Mucosa of gallbladder (tissue), 1 donor: ENCODE data around the gene ATXN2L. TPM values are rescaled to one million over a fixed set of nuclear protein-coding genes. Genes with fewer than 3 reads are reported as not detected.
A peak's percentile ranks its signal among the peaks of the same experiment; 100 is the strongest.

Source experiments
- DNase-seq: peaks from one replicate; pipeline ENCODE4 v3.0.0-alpha.2; 2020; ENCODE audit warnings: low spot score
- total RNA-seq: library from RNA; stranded (reverse); gene quantifications from one replicate; pipeline ENCODE4 v1.2.1, GENCODE V29; 2021
- donor health status: DM: no; HTN: no; CAD: no.

Gene ATXN2L
- total RNA-seq, 1 donor from 2014 or later, result 113 TPM

GRCh38 chr16:28835864-28836760 lies 13.3 kb downstream of the ATXN2L start:
- no peak for DNase-seq

DNA sequence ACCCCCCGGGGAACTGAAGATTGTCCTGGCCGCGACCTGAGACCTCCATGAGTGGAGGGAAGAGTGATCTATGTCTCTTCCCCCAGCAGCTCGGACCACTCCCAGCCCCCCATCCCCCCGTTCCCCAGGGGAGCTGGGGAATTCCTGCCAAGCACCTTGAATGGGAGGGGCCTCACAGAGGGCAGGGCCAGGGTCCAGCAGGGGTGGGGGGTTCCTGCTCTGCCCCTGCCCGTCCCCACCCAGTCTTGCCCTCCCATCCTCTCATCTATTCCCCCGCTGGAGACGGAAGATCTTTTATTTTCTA lies 13.9 kb downstream of the ATXN2L start:
- DNase-seq, result no peak

- DNase-seq, result no peak
These were observed 15.1 kb downstream of the ATXN2L start for GRCh38 chr16:28837672-28838557.

- no peak for DNase-seq
These were observed 15.7 kb downstream of the ATXN2L start for GRCh38 chr16:28838558-28838918.

GRCh38 chr16:28839004-28839639 lies 16.3 kb downstream of the ATXN2L start:
- no peak for DNase-seq

- no peak for DNase-seq
These were observed 17.1 kb downstream of the ATXN2L start for GRCh38 chr16:28839899-28840298.

DNA sequence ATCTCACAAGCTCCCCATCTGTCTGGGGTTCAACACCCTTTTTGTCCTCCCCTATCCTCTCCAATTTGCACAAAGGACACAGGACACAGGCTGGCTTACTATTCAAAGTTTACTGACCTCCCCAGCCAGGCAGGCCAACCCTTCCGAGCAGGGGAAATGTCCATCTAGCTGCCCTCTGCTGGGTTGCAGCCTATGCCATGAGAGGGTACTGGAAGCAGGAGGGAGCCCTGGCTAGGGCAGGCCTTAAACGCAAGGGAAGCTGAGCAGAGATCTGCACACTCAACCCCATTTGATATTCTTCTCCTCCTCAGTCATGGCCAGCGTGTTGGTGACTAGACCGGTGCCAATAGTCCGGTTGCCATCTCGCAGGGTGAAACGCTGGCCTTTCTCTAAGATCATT lies 19.9 kb downstream of the ATXN2L start:
- no peak for DNase-seq

DNA sequence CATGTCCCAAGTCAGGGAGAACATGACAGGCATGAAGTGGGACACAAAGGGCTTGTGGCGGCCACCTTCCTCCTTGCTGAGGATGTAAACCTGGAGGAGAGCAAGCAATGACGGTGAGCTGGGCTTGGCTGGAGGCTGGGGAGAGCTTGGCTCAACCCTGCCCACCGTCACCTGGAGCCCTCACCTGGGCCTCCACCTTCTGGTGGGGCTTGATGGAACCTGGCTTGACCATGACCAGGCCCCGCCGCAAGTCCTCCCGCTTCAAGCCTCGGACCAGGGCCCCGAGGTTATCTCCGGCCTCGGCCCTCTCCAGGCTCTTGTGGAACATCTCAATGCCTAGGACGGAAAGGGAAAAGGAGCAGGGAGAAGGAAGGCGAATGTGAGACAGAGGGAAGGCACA lies 21.0 kb downstream of the ATXN2L start:
- no peak for DNase-seq

GRCh38 chr16:28844226-28844885 lies 21.6 kb downstream of the ATXN2L start:
- no peak for DNase-seq

DNA sequence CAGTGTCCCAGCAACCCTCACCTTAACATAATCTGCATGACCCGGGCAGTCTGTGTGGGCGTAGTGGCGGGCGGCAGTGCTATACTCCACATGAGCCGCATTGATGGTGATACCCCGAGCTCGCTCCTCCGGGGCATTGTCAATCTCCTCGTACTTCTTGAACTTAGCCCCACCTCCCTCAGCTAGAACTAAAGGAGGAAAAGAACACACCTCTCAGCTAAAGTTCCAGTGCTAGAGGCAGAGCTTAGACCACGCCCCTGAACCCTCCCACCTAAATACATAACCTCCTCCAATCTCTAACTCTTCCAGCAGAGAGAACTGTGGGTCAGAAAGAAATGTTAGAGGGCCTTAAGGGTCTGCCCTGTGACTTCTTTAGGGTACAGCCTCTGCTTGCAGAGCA lies 22.5 kb downstream of the ATXN2L start:
- no peak for DNase-seq

DNA sequence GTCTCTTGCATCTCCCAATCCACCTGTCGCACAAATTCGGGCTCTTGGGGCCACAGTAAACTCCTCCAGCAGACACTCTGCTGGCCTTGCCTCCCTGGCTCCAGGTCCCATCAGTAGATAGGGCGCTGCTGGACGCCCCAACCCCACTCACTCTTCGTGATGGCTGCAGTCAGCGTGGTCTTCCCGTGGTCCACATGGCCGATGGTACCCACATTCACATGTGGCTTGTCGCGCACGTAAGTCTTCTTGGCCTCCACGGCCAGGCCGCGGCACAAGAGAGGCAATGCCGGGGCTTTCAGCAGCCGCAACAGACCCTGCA lies 22.9 kb downstream of the ATXN2L start:
- no peak for DNase-seq

DNA sequence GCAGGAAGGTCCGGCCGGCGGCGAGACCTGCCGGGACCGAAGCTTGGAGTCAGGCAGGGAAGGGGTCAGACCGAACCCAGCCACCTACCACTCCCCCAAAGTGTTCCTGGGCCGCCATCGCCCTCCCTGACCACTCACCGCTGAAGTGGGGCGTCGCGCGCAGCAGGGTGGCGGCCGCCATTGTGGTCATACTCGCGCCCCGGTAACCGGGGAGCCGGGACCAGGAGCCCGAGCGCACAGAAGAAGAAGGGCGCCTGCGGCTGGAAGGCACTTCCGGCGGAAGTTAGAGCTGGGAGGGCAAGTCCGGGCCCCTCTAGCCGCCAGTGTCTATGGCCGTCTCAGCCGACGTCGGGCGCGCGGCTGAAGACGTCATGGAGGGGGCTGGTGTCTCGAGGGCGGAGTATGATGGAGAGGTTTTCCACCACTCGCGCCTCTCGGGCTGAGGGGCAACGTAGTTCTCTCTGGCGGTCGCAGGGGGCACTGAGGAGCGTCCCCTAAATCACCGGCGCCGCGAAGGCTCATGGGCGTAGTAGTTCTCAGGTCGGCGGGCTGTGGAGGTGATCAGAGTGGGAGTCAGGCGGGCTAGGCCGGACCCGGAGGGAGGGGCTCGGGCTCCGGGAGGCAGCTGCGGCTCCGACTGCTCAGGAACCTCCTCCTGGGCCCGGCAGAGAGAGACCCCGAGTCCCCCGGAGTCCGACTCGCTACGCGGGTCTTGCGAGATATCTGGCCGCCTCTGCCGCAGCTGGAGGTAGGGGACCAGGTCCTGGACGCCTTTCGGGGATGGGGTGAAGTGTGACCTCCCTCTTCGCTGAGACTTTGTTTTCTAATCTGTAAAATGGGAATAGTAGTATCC lies 23.5 kb downstream of the ATXN2L start, which contains the start of gene TUFM:
TSS of gene TUFM (minus strand) at position 269 of the 853 bp plus-strand sequence. CDS start at position 190, 79 bp downstream.
- DNase-seq, result peak; percentile 98

GRCh38 chr16:28846933-28847273 lies 24.1 kb downstream of the ATXN2L start:
- DNase-seq, result no peak

DNA sequence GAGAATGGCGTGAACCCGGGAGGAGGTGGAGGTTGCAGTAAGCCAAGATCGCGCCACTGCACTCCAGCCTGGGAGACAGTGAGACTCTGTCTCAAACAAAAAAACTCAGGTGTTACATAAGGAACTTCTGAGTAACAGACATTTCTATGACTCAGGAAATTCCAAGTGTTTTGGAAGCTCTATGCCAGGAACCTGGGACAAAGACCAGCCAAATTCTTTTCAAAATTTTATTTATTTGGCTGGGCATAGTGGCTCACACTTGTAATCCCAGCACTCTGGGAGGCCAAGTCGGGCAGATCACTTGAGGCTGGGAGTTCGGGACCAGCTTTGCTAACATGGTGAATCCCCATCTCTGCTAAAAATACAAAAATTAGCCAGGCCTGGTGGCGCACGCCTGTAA lies 35.6 kb downstream of the ATXN2L start:
- no peak for DNase-seq

GRCh38 chr16:28859326-28859725 lies 36.5 kb downstream of the ATXN2L start:
- no peak for DNase-seq

GRCh38 chr16:28863929-28864793 lies 41.4 kb downstream of the ATXN2L start:
- DNase-seq, result no peak

GRCh38 chr16:28865001-28865688 lies 42.3 kb downstream of the ATXN2L start:
- no peak for DNase-seq

DNA sequence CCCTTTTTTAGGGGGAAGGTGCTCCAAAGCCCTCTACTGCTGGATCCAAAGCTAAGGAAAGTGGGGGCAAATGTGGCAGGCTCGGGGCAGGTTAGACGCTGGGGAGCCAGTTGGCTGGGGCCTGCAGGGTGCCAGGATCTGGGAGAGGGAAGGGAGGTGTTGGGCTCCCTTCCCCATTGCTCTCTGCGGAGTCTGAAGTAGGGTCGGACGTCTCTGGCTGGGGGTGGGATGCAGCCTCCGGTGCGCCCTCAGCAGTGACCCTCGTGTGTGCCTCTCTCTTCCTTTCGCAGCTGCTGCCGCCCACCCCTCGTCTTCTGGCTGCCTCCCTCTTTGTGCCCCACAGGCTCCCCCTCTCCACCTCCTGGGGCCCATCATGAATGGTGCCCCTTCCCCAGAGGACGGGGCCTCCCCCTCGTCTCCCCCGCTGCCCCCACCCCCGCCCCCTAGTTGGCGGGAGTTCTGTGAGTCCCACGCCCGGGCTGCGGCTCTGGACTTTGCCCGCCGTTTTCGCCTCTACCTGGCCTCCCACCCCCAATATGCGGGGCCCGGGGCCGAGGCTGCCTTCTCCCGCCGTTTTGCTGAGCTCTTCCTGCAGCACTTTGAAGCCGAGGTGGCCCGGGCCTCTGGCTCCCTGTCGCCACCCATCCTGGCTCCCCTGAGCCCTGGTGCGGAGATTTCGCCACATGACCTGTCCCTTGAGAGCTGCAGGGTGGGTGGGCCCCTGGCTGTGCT lies 43.1 kb downstream of the ATXN2L start:
- no peak for DNase-seq

- DNase-seq, result no peak
These were observed 43.6 kb downstream of the ATXN2L start for GRCh38 chr16:28866454-28866804.
